HCT116 (cell line): ENCODE measurements around the gene ZC3H7A. TPM values are rescaled to one million over a fixed set of nuclear protein-coding genes. Genes with fewer than 3 reads are reported as not detected.

Experiments
- ATAC-seq: fragments of 200-7000 bp; cut with Tn5 transposase; 2 replicates; pipeline ENCODE4 v1.9.1; 2020; ENCODE audit warnings: mild to moderate bottlenecking, moderate library complexity
- BruUV-seq: library from RNA; stranded (reverse); fragments of 400-500 nt; replicated peaks from 2 replicates; lab custom pipeline; 2021; lab: Mats Ljungman, UMichigan
- CTCF ChIA-PET: fragments of 300-600 bp; sonication (Branson Sonifier 250); formaldehyde crosslinking; loops from one replicate; lab custom pipeline; 2021; ENCODE audit warnings: antibody characterized with exemption; lab: Charles Lee
- POLR2A ChIA-PET: fragments of 300-600, 350-600 bp; sonication (Branson Sonifier 250); formaldehyde crosslinking; loops from one replicate; lab custom pipeline; 2021; ENCODE audit warnings: antibody characterized with exemption; lab: Charles Lee
- RAD21 ChIA-PET, 2 experiments: fragments of 300-600 bp; sonication (Branson Sonifier 250); formaldehyde crosslinking; loops; one replicate each; lab custom pipeline; 2023; ENCODE audit warnings: low total read pairs in 2 of 2; ENCODE audit not compliant: uncharacterized antibody in 2 of 2, unreplicated experiment in 2 of 2, low non-redundant PET in 1 of 2; lab: Charles Lee
- DNase-seq: peaks from one replicate; pipeline ENCODE4 v3.0.0-alpha.2; 2010; ENCODE audit warnings: low read depth, low spot score
- H2AFZ ChIP-seq: fragments of 200-600 bp; shearing (Covaris generic), sonication (generic); 2 replicates; pipeline ENCODE4 v1.6.1; 2017; ENCODE audit warnings: low read depth, mixed run types, mixed read lengths, antibody characterized with exemption, low read length; ENCODE audit not compliant: poor library complexity, severe bottlenecking
- H3K27ac ChIP-seq: 2 replicates; pipeline ENCODE4 v1.5.1; 2012; ENCODE audit warnings: low read depth, low read length
- H3K27me3 ChIP-seq: fragments of 200-600 bp; sonication (generic); 2 replicates; pipeline ENCODE4 v1.6.1; 2016; ENCODE audit warnings: mixed run types, low read length, mixed read lengths; ENCODE audit not compliant: insufficient read depth
- H3K36me3 ChIP-seq, 2 experiments: fragments of 200-500 bp in 1 of 2; fragments of 200-600 bp in 1 of 2; sonication (Bioruptor generic) in 1 of 2; sonication (generic) in 1 of 2; 2 replicates each; pipeline versions ENCODE4 v1.5.1 to v1.6.1; 2014 to 2016; ENCODE audit warnings: low read length in 2 of 2, inconsistent platforms in 1 of 2, mixed read lengths in 1 of 2, mixed run types in 1 of 2; ENCODE audit not compliant: insufficient read depth in 2 of 2, control insufficient read depth in 1 of 2
- H3K4me1 ChIP-seq, 2 experiments: fragments of 200-600 bp in 1 of 2; sonication (generic) in 1 of 2; 2 replicates each; pipeline versions ENCODE4 v1.5.1 to v1.6.1; 2012 to 2017; ENCODE audit warnings: low read length in 2 of 2, inconsistent platforms in 1 of 2, mild to moderate bottlenecking in 1 of 2, mixed read lengths in 1 of 2, mixed run types in 1 of 2, moderate library complexity in 1 of 2; ENCODE audit not compliant: insufficient read depth in 2 of 2, control insufficient read depth in 1 of 2
- H3K4me2 ChIP-seq: fragments of 200-600 bp; sonication (generic); 2 replicates; pipeline ENCODE4 v1.6.1; 2017; ENCODE audit warnings: mixed run types, low read length, mixed read lengths
- H3K4me3 ChIP-seq, 2 experiments: fragments of 200-600 bp in 1 of 2; sonication (generic) in 1 of 2; replicated peaks in 1 of 2; 2 replicates each; pipeline ENCODE4 v1.5.1; 2011 to 2016; ENCODE audit warnings: low read length in 2 of 2, control low read depth in 1 of 2, low read depth in 1 of 2, mild to moderate bottlenecking in 1 of 2, mixed read lengths in 1 of 2, mixed run types in 1 of 2
- H3K79me2 ChIP-seq: fragments of 200-600 bp; sonication (generic); 2 replicates; pipeline ENCODE4 v1.6.1; 2017; ENCODE audit warnings: mild to moderate bottlenecking, mixed run types, low read length, moderate library complexity, mixed read lengths; ENCODE audit not compliant: insufficient read depth
- H3K9ac ChIP-seq: fragments of 200-600 bp; sonication (generic); 2 replicates; pipeline ENCODE4 v1.6.1; 2016; ENCODE audit warnings: low read length, mixed read lengths
- H3K9me2 ChIP-seq: fragments of 200-600 bp; sonication (generic), shearing (Covaris generic); 2 replicates; pipeline ENCODE4 v1.6.1; 2017; ENCODE audit warnings: mixed run types, mild to moderate bottlenecking, moderate library complexity; ENCODE audit not compliant: insufficient read depth
- H3K9me3 ChIP-seq, 2 experiments: fragments of 200-500 bp in 1 of 2; fragments of 200-600 bp in 1 of 2; sonication (Bioruptor generic) in 1 of 2; sonication (generic) in 1 of 2; 2 replicates each; pipeline ENCODE4 v1.6.1; 2014 to 2017; ENCODE audit warnings: low read length in 2 of 2, mixed read lengths in 2 of 2, inconsistent platforms in 1 of 2, low read depth in 1 of 2, mild to moderate bottlenecking in 1 of 2, mixed run types in 1 of 2, moderate library complexity in 1 of 2; ENCODE audit not compliant: control insufficient read depth in 1 of 2, insufficient read depth in 1 of 2
- H4K20me1 ChIP-seq: fragments of 200-600 bp; sonication (generic), shearing (Covaris generic); 2 replicates; pipeline ENCODE4 v1.6.1; 2017; ENCODE audit warnings: mixed run types, mild to moderate bottlenecking, moderate library complexity; ENCODE audit not compliant: insufficient read depth
- CBX3 ChIP-seq: IDR thresholded peaks from 2 replicates; pipeline ENCODE4 v1.6.1; 2012; ENCODE audit warnings: low read depth
- CEBPB ChIP-seq: IDR thresholded peaks from 2 replicates; pipeline ENCODE4 v1.6.1; 2012; ENCODE audit warnings: low read depth
- ELF1 ChIP-seq: IDR thresholded peaks from 2 replicates; pipeline ENCODE4 v1.6.1; 2012; ENCODE audit warnings: low read depth, borderline replicate concordance
- EZH2phosphoT487 ChIP-seq: fragments of 200-600 bp; IDR thresholded peaks from 2 replicates; pipeline ENCODE4 v1.6.1; 2018; ENCODE audit warnings: antibody characterized with exemption, borderline replicate concordance
- FOSL1 ChIP-seq: IDR thresholded peaks from 2 replicates; pipeline ENCODE4 v1.6.1; 2012; ENCODE audit warnings: low read depth
- JUND ChIP-seq: IDR thresholded peaks from 2 replicates; pipeline ENCODE4 v1.6.1; 2012
- MAX ChIP-seq: IDR thresholded peaks from 2 replicates; pipeline ENCODE4 v1.6.1; 2012
- POLR2A ChIP-seq: IDR thresholded peaks from 2 replicates; pipeline ENCODE4 v1.7.0; 2011; ENCODE audit warnings: borderline replicate concordance; ENCODE audit not compliant: insufficient read depth, insufficient read length; ENCODE audit errors: extremely low read depth
- POLR2AphosphoS5 ChIP-seq: IDR thresholded peaks from 2 replicates; pipeline ENCODE4 v1.6.1; 2011; ENCODE audit warnings: mild to moderate bottlenecking, low read depth, low read length, moderate library complexity
- REST ChIP-seq: IDR thresholded peaks from 2 replicates; pipeline ENCODE4 v1.6.1; 2012; ENCODE audit warnings: low read depth
- SIN3A ChIP-seq: IDR thresholded peaks from 2 replicates; pipeline ENCODE4 v1.6.1; 2012; ENCODE audit warnings: low read depth
- SP1 ChIP-seq: IDR thresholded peaks from 2 replicates; pipeline ENCODE4 v1.6.1; 2012; ENCODE audit warnings: low read depth
- TCF7L2 ChIP-seq: IDR thresholded peaks from 2 replicates; pipeline ENCODE4 v1.7.0; 2011; ENCODE audit warnings: borderline replicate concordance, inconsistent platforms; ENCODE audit not compliant: insufficient read depth, insufficient read length; ENCODE audit errors: extremely low read depth
- YY1 ChIP-seq: IDR thresholded peaks from 2 replicates; pipeline ENCODE4 v1.6.1; 2011; ENCODE audit warnings: low read length, low read depth, moderate library complexity, mild to moderate bottlenecking; ENCODE audit not compliant: insufficient replicate concordance; ENCODE audit errors: extremely low read depth
- ZBTB33 ChIP-seq: IDR thresholded peaks from 2 replicates; pipeline ENCODE4 v1.6.1; 2011; ENCODE audit warnings: mild to moderate bottlenecking, low read length, moderate library complexity; ENCODE audit not compliant: insufficient replicate concordance; ENCODE audit errors: extremely low read depth
- ZFX ChIP-seq: fragments of 450-650 bp; IDR thresholded peaks from 2 replicates; pipeline ENCODE4 v1.6.1; 2017
- ZNF274 ChIP-seq: fragments of 200-500 bp; sonication (Bioruptor generic); IDR thresholded peaks from 2 replicates; pipeline ENCODE4 v1.6.1; 2014; ENCODE audit warnings: mild to moderate bottlenecking, low read depth, low read length, inconsistent platforms
- intact Hi-C: fragments of 100-400 bp; cut with micrococcal nuclease; formaldehyde crosslinking; loops from 2 replicates; pipeline ENCODE4 v1.10.0; 2022
- total RNA-seq: library from RNA; stranded (reverse); gene quantifications from one replicate; pipeline ENCODE4 v1.2.1, GENCODE V29; 2021; ENCODE audit not compliant: unreplicated experiment

The ZC3H7A gene
- total RNA-seq, 1 experiment from 2014 or later: 33.4 TPM

GRCh38 chr16:11759997-11760396 is 37.1 kb downstream of the ZC3H7A start:
- no peaks in the 10 kb centered on the region for H3K79me2 ChIP-seq
- POLR2A ChIA-PET: interaction anchor here (1.5 kb wide), 1 partner anchor 17 kb away, joined by 5 read pairs; the partner anchor contains the start of gene TXNDC11
- no peak overlapping the region for H3K27ac ChIP-seq
- DNase-seq (no peak), ATAC-seq (no peak)
- TF ChIP-seq REST (no peak), ZNF274 (no peak), YY1 (no peak), SP1 (no peak), CEBPB (no peak), MAX (no peak), ZBTB33 (no peak), ZFX (no peak), JUND (no peak), EZH2phosphoT487 (no peak), SIN3A (no peak), POLR2A (no peak), FOSL1 (no peak), CBX3 (no peak), ELF1 (no peak), TCF7L2 (no peak), POLR2AphosphoS5 (no peak)
- TF ChIP-seq, all 23 proteins: peak for 0
- no peaks in the 10 kb centered on the region for H4K20me1 ChIP-seq
- H2AFZ ChIP-seq: no peak overlapping the region
- BruUV-seq: no TSS peak
- peaks cover 27 to 28% of the 10 kb centered on the region in 2 experiments; a peak in 3 of 4 replicates for H3K36me3 ChIP-seq
- CTCF ChIA-PET: no interaction called here
- intact Hi-C loops: no loop called here
- H3K9ac ChIP-seq: no peak overlapping the region
- RAD21 ChIA-PET: interaction anchor here in 1 of 2 experiments (0.6 to 0.7 kb wide), 2 partner anchors 17 to 103 kb away, joined by 3 to 4 read pairs; no protein-coding TSS in a partner anchor
- H3K27me3 ChIP-seq: no peaks in the 10 kb centered on the region
- H3K4me1 ChIP-seq: peaks cover 0 to 4% of the 10 kb centered on the region in 2 experiments; a peak in 1 of 4 replicates
- no peaks in the 10 kb centered on the region for H3K9me3 ChIP-seq
- no peaks in the 10 kb centered on the region for H3K9me2 ChIP-seq
- no peak overlapping the region for H3K4me2 ChIP-seq
- H3K4me3 ChIP-seq: no peak overlapping the region
